HG03354 (cell line): Measurements from ENCODE around the gene PRMT7.

Source experiments
- ATAC-seq: cut with Tn5 transposase; IDR thresholded peaks from one replicate; pipeline ENCODE4 v1.9.1; 2021; ENCODE audit warnings: mild to moderate bottlenecking; ENCODE audit not compliant: unreplicated experiment, poor library complexity, severe bottlenecking

Gene PRMT7

GRCh38 chr16:68404736-68405345 lies 94.0 kb downstream of the PRMT7 start:
- ATAC-seq = no peak

- ATAC-seq = no peak
Measured at GRCh38 chr16:68406458-68407152, 95.8 kb downstream of the PRMT7 start.
